Activated CD8-positive, alpha-beta memory T cell treated with anti-CD3 and anti-CD28 coated beads for 1 hour (primary cell): Measurements from ENCODE around the gene LRRK1.

Source experiments
- DNase-seq, 2 donors: peaks; one replicate each; pipeline ENCODE4 v3.0.0-alpha.2; 2020; ENCODE audit warnings: low read depth in 1 of 2; ENCODE audit errors: extremely low read depth in 1 of 2

The LRRK1 gene

DNA sequence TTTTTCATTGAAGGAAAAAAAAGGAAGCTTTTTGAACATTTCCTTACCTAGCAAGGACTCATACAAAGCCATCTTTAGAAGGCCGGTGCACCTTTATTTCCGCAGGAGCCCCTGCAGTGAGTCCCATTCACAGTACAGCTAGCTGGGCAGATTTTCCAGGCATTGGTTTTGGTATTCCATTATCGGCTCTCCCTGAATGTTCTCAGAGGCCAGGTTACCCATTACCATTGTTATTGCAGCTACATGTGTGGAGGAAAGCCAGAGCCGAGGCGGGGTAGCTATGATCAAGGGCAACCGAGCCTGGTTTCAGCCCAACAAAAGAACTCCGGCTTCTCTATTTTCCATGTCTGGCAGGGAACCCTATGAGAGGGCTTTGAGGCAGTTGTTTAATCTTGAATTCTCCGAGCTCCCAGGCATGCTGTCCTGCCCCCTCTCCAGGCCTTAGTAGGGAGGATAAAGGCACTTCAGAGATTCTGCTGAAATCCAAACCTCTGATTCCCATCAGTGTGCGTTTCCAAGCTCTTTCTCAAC is 100.3 kb downstream of the LRRK1 start:
- DNase-seq: no peak

DNA sequence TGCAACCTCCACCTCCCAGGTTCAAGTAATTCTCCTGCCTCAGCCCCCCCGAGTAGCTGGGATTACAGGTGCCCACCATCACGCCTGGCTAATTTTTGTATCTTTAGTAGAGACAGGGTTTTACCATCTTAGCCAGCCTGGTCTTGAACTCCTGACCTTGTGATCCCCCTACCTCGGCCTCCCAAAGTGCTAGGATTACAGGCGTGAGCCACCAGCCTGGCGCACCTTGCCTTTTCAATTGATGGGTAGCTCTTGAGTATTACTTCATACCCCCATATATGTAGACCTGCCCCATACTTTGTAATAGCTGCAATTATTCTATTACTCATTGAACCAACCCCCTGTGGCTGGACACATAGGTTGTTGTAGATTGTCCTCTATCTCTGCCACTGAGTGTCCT is 101.3 kb downstream of the LRRK1 start:
- no peak for DNase-seq

DNA sequence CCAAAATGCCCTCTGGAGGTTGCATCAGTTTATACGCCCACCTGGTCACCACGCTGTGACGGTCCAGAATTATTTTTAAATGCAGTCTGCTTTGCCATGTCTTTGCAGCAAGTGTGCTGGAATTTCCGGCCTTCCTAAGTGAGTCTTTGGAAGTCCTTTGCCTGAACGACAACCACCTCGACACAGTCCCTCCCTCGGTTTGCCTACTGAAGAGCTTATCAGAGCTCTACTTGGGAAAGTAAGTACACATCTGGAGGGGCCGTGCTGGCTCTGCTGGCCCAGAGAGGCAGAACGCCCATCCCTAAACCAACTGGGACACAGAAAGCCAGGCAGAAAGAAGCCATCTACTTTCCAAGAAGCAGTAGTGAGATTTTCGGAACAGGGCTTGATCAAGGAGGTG is 101.8 kb downstream of the LRRK1 start:
- DNase-seq: no peak

DNA sequence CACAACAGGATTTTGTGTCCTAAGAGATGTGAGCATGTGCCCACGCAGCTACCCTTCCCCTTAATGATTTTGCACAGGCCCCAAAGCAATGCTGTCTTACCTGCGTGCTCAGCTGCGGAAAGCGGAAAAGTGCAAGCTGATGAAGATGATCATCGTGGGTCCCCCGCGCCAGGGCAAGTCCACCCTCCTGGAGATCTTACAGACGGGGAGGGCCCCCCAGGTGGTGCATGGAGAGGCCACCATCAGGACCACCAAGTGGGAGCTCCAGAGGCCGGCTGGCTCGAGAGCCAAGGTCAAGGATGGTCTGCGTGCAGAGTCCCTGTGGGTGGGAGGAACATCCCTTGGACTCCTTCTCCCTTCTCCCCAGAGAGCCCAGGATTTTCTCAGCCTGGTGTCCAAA is 103.1 kb downstream of the LRRK1 start:
- no peak for DNase-seq

DNA sequence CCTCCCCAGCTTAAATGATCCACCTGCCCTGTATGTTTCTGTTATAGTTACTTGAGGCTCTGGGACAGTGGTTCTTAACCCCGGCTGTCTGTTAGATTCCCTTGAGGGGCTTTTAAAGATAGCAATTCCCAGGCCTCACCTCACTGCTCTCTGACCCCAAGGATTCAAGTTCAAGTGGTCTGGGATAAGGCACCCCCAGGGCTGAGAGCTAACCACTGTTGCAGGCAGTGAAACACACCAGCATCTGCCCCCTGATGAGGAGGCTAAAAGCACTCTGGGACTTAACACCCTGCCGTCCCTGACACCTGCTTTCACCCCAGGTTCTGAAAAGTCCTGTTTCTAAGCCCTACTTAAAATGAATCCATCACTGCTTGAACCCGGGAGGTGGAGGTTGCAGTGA is 103.7 kb downstream of the LRRK1 start:
- DNase-seq: no peak

DNA sequence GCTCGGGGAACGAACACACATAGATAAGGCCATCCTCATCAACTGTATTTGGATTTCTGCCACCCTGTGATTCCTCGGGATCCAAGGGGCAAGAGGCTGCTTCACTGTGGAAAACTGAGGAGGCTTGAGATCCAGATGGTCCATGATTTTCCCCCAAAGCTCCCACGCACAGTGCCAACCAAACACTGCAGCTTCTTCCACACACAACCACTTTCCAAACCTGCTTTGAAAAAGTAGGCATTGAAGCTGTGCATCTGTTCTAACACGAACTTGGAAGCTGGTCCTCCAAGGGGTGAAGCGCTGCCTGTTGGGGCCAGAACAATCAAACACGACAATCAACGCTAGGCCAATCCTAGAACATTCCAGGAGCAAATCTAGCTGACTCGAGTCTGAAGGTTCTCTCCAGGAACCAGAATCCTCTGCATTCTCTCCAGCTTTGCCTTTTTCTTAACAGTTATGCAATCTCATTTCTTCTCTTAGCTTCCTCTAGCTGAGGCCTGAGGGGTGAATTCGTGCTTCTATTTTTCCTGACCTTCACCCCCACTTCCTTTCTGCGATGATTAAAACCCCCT is 104.4 kb downstream of the LRRK1 start:
- DNase-seq: no peak

DNA sequence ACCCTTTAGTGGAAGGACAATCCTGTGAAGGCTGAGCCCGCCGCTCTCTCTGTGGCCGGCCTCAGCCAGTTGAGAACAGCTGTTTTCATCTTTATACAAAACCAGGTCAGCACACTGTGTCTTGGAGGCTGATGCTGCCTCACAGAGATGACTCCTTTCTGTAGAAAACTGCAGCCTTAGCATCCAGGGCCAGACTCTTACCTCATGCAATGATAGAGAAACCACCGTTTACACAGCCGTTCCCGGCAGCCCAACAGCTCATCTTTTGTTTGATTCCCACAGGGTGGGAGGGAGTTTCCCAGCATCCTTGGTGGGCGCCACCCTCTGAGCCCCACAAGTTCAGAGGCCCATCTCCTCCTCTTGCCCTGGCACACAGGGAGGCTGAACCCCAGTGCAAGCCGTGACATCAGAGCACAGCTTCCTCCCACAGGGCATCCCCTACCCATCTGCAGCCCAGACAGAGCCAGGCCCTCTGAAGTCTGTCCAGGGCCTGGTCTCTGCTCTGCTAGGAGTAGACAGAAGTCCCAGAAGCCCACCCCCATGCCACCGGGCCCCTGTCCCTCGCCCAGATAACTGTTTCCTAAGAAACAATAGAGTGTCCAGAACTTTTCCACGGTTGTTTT is 105.0 kb downstream of the LRRK1 start:
- no peak for DNase-seq

DNA sequence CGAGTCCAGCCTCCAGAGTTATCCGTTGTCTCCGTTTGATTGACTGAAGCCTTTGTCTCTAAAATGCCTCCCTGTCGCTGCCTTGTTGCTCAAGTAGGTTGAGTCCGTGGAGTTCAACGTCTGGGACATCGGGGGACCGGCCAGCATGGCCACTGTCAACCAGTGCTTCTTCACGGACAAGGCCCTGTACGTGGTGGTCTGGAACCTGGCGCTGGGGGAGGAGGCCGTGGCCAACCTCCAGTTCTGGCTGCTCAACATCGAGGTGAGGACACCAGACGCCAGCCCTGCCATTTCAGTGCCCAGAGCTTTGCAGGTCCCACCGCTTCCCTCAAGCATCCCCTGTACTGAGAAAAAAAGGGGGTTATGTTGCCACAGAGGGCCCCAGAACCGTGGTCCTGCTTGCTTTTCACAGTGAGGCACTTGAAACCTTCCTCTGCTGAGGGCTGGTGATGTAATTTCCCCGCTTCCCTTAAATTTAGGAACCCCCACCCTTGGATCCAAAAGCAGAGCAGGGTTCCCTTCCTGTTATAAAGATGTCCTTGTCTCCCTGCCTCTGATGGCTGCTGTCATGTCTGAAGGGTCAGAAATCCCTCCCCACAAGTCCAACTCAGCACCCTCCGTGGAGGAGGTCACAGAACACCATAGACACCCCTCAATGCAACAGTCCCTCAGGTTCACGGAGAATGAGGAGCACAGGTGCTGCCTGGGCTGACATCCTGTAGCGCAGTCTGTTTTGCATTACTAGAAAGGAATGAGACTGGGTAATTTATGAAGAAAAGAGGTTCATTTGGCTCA is 105.7 kb downstream of the LRRK1 start:
- DNase-seq: no peak

DNA sequence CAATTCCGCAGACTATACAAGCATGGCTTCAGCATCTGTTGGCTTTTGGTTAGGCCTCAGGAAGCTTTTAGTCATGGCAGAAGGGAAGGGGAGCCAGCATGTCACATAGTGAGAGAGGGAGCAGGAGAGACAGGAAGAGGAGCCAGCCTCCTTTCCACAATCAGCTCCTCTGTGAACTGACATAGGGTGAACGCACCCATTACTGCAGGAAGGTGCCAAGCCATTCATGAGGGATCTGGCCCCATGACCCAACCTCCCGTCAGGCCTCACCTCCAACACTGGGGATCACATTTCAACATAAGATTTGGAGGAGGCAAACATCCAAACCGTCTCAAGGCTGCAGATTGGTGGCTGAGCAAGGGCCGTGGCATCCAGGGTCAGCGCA is 106.3 kb downstream of the LRRK1 start:
- no peak for DNase-seq

DNA sequence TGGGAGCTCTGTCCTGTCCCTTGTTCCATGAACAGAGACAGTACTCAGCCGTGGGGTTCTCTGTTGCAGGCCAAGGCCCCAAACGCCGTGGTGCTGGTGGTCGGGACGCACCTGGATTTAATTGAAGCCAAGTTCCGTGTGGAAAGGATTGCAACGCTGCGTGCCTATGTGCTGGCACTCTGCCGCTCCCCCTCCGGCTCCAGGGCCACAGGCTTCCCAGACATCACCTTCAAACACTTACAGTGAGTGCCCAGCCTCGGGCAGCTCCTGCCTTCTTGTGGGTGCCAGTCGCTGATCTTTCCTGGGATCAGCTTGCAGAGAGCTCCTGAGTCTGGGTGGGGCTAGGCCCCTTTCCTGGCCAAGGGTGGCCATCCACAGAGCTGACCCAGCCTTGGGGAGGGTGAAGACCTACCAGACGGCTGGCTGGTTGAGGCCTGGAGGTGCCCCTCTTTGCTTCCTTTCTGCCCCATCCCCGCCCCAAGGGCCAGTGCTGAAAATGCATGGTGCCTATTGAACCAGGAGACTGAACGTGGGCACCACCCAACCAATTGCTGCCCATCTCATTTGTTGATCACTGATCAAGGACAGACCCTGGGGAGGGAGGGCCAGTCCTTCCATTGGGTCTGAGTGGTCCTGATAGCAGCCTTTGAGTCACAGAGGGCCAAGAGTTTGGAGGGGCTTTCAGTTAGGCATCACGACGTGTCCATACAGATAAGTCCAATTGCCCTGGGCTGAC is 106.9 kb downstream of the LRRK1 start:
- no peak for DNase-seq

DNA sequence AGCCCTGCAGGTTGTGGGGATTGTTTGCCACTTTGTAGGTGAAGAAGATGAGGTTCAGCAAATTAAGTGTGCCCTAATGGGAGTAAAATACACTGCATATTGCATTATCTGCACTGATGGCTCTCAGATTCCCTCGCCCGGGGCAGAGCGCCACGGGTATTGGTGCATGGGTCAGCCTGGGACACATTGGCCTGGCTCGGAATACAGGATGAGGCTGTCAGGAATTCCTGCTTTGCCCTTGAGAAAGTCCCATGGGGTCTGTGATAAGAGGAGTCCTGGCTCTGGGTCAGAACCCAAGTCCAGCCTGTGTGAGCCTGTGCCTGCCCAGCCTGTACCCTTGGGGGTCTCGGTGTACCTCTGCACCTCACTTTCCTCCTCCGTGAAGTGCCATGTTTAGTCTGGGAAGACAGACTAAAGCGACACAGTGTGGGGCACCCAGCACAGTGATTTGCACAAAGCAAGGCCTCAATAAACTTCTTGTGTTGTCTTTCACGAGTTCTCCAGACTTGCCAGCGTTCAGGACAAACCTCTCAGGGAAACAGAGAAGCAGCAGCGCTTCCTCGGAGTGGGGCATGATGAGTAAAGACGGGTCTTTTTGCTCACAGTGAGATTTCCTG is 107.6 kb downstream of the LRRK1 start:
- DNase-seq: no peak

DNA sequence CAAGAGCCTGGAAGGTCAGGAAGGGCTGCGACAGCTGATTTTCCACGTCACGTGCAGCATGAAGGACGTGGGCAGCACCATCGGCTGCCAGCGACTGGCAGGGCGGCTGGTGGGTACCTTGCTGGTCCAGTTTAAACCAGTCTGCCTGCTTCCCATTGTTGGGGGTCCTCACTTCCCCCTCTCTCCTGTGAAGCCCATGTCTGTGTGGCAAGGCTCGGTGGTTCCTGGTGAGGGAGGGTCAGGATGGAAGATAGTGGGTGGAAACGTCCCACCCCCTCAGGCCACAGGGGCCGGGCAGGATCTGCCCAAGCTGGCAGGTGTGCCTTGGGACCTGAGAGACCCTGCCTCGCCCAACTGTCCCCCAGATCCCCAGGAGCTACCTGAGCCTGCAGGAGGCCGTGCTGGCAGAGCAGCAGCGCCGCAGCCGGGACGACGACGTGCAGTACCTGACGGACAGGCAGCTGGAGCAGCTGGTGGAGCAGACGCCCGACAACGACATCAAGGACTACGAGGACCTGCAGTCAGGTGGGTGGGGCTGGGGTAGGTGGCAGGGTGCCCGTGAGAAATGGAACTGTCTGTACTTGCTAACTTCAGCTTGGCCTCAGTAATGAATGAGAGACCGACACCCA is 108.2 kb downstream of the LRRK1 start:
- no peak for DNase-seq

DNA sequence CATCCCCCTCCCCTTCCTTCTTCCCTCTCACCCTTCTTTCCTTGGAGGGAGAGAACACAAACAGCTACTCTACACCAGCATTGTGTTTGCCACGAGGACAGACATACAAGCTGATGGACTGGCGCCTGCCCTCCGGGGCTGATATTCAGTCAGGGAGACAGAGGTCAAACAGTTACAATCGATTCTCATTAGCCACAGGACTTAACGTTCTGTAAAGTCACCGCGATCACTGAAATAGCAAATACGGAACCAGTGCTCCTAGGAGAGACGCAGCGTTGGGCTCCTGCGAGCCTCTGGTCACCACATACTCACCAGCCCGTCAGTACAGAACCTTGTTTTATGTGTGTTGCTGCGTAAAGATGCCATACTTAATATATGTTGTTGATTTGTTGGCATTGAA is 108.8 kb downstream of the LRRK1 start:
- no peak for DNase-seq

DNA sequence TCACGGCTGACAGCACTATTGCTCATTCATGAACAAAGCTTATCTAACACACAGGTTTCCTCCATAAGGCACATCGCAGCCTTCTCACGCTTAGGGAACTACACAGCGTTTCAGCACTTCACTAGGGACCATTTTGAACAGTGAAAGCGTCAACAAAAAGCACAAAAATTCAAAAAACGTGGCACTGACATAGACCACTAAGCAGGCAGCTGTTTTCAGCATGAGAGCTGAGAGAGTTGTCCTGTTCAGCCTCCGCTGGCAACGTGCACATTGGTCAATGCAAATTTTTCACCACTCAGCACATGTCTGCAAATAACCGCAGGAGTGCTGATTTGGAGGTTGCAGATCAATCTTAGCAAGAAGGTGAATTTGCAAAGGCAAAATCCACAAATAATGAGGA is 109.2 kb downstream of the LRRK1 start:
- no peak for DNase-seq

DNA sequence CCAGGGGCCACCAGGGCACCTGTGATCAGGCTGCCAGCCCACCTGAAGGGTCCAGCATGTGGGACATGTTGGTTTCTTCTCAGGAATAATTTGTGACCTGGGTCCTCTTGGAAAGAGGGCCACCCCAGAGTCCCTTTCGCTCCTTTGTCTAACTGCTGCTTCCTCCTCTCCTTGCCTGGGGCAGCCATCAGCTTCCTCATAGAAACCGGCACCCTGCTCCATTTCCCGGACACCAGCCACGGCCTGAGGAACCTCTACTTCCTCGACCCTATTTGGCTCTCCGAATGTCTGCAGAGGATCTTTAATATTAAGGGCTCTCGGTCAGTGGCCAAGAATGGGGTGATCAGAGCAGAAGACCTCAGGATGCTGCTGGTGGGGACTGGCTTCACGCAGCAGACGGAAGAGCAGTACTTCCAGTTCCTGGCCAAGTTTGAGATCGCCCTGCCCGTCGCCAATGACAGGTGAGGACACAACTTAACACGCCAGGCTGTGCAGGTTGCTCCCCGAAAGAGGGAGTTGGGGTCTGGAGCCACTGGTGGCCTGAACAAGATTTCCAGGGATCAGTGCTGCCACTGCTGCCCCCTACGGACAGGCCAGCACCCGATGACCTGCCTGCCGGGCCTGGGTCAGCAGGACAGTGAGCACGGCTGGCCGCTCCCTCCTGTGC is 109.7 kb downstream of the LRRK1 start:
- no peak for DNase-seq

DNA sequence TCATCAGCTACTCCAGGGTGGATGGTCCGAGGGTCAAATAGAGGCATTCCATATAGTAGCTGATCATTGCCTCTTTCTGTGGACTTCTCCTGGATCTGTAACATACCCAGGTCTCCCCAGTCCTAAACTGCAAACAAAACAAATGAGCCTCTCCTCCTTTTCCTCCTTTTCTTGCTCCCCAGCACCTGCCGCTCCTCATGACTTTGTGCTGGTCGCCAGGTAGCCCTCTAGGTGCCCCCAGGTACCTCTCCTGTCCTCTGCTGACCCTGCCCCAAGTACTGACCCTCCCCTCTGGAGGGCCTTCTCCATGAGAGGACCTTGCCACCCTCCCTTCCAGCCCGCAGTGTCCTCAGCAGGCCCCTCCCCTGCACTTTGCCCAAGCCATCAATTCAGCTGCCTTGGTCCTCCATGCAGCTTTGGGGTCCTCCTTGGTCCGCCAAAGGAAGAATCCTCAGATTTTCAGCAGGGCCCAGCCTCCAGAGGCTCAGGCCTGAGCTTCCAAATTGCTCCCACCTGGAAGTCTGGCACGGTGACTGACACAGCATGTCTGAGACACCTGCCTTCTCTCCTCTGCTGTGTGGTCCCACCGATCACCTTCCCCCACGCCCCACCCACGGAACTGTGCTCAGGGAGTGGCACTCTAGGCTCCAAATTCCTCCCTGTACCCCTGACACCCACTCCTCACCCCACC is 111.0 kb downstream of the LRRK1 start:
- no peak for DNase-seq

DNA sequence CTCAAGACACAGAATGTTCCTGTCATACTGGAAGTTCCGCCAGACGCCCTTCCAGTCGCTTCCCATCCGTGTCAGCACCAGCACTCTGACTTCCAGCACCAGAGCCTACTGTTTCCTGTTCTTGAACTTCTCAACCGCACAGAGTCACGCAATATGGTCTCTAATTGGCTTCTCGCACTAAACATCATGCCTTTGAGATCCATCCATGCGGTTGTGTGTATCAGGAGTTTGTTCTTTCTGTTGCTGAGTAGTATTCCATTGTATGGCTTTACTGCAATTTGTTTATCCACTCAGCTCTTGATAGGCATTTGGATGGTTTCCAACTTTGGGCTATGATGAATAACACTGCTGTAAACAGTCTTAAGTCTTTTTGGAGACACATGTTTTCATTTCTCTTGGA is 112.1 kb downstream of the LRRK1 start:
- DNase-seq: no peak

DNA sequence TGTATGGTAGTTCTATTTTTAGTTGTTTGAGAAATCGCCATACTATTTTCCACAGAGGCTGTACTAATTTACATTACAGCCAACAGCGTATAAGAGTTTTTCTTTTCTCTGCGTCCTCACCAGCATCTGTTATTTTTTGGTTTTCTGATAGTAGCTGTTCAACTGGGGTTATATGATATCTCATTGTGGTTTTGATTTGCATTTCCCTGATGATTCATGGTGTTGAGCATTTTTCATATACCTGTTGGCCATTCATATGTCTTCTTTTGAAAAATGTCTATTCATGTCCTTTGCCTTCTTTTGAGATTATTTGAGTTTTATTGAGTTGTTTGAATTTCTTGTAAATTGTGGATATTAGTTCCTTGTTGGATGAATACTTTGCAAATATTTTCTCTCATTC is 114.6 kb downstream of the LRRK1 start:
- no peak for DNase-seq

DNA sequence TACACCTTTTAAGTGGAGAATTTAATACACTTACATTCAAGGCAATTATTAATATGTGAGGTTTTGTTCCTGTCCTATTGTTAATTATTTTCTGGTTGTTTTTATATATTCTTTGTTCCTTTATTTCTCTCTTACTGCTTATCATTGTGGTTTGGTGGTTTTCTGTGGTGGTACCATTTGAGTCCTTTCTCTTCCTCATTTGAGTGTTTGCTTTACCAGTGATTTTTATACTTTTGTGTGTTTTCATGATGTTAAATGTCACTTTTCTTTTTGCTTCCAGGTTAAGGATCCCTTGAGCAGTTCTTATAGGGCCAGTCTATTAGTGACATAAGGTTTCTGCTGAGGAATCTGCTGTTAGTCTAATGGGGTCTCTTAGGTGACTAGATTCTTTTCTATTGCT is 116.5 kb downstream of the LRRK1 start:
- no peak for DNase-seq

DNA sequence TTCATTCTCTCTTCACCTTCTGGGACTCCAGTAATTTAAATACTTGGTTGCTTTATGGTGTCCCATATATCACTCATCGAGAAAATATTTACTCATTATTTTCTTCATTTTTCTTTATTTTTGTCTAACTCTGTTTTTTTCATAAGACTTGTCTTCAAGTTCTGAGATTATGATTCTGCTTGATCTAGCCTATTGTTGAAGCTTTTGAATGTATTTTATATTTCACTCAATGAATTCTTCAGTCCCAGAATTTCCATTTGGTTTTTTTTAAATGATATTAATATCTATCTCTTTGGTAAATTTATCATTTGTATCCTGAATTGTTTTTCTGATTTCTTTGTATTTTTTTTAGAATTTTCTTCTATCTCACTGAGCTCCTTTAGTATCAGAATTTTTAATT is 117.0 kb downstream of the LRRK1 start:
- no peak for DNase-seq
